Karpas-422 (cell line): ENCODE measurements around the gene INTS14. TPM values are rescaled to one million over a fixed set of nuclear protein-coding genes. Genes with fewer than 3 reads are reported as not detected.

Experiments
- DNase-seq: peaks from one replicate; pipeline ENCODE4 v3.0.0-alpha.2; 2015
- H2AFZ ChIP-seq: fragments of 200-600 bp; sonication (generic); 2 replicates; pipeline ENCODE4 v1.6.1; 2014; ENCODE audit warnings: antibody characterized with exemption, low read length, mixed read lengths
- H3K27ac ChIP-seq: fragments of 200-600 bp; sonication (generic); 2 replicates; pipeline ENCODE4 v1.5.1; 2014; ENCODE audit warnings: mild to moderate bottlenecking, low read length, moderate library complexity
- H3K27me3 ChIP-seq: fragments of 200-600 bp; sonication (generic); 2 replicates; pipeline ENCODE4 v1.6.1; 2014; ENCODE audit warnings: low read length, mixed read lengths
- H3K36me3 ChIP-seq: fragments of 200-600 bp; sonication (generic); 2 replicates; pipeline ENCODE4 v1.6.1; 2014; ENCODE audit warnings: low read length, mixed read lengths; ENCODE audit not compliant: insufficient read depth
- H3K4me1 ChIP-seq: fragments of 200-600 bp; sonication (generic); 2 replicates; pipeline ENCODE4 v1.6.1; 2014; ENCODE audit warnings: mild to moderate bottlenecking, low read length, mixed read lengths
- H3K4me2 ChIP-seq: fragments of 200-600 bp; sonication (generic); 2 replicates; pipeline ENCODE4 v1.6.1; 2014; ENCODE audit warnings: low read length, low read depth, mild to moderate bottlenecking; ENCODE audit not compliant: poor library complexity, severe bottlenecking
- H3K4me3 ChIP-seq: fragments of 200-600 bp; sonication (generic); 2 replicates; pipeline ENCODE4 v1.5.1; 2014; ENCODE audit warnings: mild to moderate bottlenecking, antibody characterized with exemption, low read length, mixed read lengths
- H3K79me2 ChIP-seq: fragments of 200-600 bp; sonication (generic); 2 replicates; pipeline ENCODE4 v1.6.1; 2014; ENCODE audit warnings: mild to moderate bottlenecking, low read length, mixed read lengths
- H3K9ac ChIP-seq: fragments of 200-600 bp; sonication (generic); 2 replicates; pipeline ENCODE4 v1.6.0; 2014; ENCODE audit warnings: low read length
- H3K9me2 ChIP-seq: fragments of 200-600 bp; sonication (generic), shearing (Covaris generic); replicated peaks from 2 replicates; pipeline ENCODE4 v1.6.0; 2014; ENCODE audit warnings: mild to moderate bottlenecking, low read length, moderate library complexity; ENCODE audit not compliant: insufficient read depth
- H3K9me3 ChIP-seq: fragments of 300-700, 200-600 bp; sonication (generic); 2 replicates; pipeline ENCODE4 v1.6.1; 2014; ENCODE audit warnings: low read length, mixed read lengths
- H4K20me1 ChIP-seq: fragments of 200-600 bp; sonication (generic); 2 replicates; pipeline ENCODE4 v1.6.1; 2014; ENCODE audit warnings: mild to moderate bottlenecking, antibody characterized with exemption, low read length, low read depth; ENCODE audit not compliant: insufficient read depth
- total RNA-seq: library from RNA; depleted of rRNA; stranded (reverse); fragments of >200 nt; shearing (Covaris generic); gene quantifications from 2 replicates; pipeline ENCODE4 v1.2.3, GENCODE V29; 2014; ENCODE audit warnings: low replicate concordance

The INTS14 gene
- total RNA-seq, 1 experiment from 2014 or later: 62.9 TPM

DNA sequence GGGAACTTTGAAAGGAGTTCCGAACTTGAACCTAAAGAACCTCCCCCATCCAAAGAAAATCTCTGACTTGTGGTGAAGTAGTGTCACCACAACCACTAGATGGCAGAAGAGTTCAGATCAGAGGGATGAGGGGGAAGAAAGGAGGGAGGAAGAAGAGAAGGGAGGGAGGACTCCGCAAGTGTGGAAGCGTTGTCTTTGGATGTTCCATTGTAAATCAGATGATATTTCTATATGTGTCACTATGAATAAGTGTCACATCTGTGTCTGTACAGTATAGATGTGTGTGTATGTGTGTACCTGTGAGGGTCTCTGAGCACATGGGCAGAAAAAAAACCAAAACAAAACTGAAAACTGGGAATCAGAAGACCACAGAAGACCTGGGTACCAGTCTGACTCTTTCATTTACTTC lies 27.8 kb upstream of the INTS14 start:
- Histone ChIP-seq H3K4me2 (no peak overlapping the region), H3K27ac (no peak overlapping the region), H3K79me2 (no peaks in the 10 kb centered on the region), H3K36me3 (no peaks in the 10 kb centered on the region), H3K4me1 (peaks cover 25% of the 10 kb centered on the region), H3K9me2 (no peaks in the 10 kb centered on the region), H2AFZ (no peak overlapping the region), H3K9me3 (no peaks in the 10 kb centered on the region), H3K4me3 (no peak overlapping the region), H4K20me1 (no peaks in the 10 kb centered on the region), H3K27me3 (no peaks in the 10 kb centered on the region), H3K9ac (no peak overlapping the region)
- peak; percentile 89 for DNase-seq

- peaks cover 22% of the 10 kb centered on the region for H3K4me1 ChIP-seq
- H3K79me2 ChIP-seq: no peaks in the 10 kb centered on the region
- no peaks in the 10 kb centered on the region for H4K20me1 ChIP-seq
- no peak overlapping the region for H3K4me2 ChIP-seq
- H2AFZ ChIP-seq: no peak overlapping the region
- no peaks in the 10 kb centered on the region for H3K9me2 ChIP-seq
- DNase-seq: no peak
- no peak overlapping the region for H3K9ac ChIP-seq
- H3K4me3 ChIP-seq: no peak overlapping the region
- H3K27ac ChIP-seq: no peak overlapping the region
- no peaks in the 10 kb centered on the region for H3K27me3 ChIP-seq
- H3K36me3 ChIP-seq: no peaks in the 10 kb centered on the region
- H3K9me3 ChIP-seq: no peaks in the 10 kb centered on the region
Measured at GRCh38 chr15:65638109-65638508, 27.2 kb upstream of the INTS14 start.

- Histone ChIP-seq H3K79me2 (no peaks in the 10 kb centered on the region), H3K4me3 (no peak overlapping the region), H3K36me3 (no peaks in the 10 kb centered on the region), H3K9ac (no peak overlapping the region), H3K4me1 (peaks cover 12% of the 10 kb centered on the region), H3K9me2 (no peaks in the 10 kb centered on the region), H3K9me3 (no peaks in the 10 kb centered on the region), H2AFZ (no peak overlapping the region), H3K27ac (no peak overlapping the region), H3K27me3 (no peaks in the 10 kb centered on the region), H3K4me2 (no peak overlapping the region), H4K20me1 (no peaks in the 10 kb centered on the region)
- DNase-seq: no peak
Measured at GRCh38 chr15:65634356-65634755, 23.4 kb upstream of the INTS14 start.

DNA sequence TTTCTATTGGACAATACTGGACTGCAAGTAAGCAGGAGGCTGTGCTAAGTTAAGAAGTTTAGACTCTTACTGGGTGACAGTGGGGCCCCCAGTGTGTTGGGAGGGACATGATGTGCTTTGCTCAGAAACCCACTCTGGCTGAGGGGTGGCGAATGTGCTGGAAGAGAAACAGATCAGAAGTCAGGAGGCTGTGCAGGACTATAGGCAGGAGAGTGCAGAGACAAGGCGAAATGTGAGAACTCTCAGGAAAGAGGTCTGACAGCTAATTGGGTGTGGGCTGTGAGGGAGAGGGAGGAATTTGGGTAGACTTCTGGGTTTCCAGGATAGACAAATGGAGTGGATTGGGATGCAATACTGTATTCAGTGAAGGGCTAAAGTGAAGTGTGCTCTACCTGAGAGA lies 22.8 kb upstream of the INTS14 start:
- no peaks in the 10 kb centered on the region for H4K20me1 ChIP-seq
- H3K4me1 ChIP-seq: peaks cover 9% of the 10 kb centered on the region
- H3K36me3 ChIP-seq: no peaks in the 10 kb centered on the region
- no peaks in the 10 kb centered on the region for H3K79me2 ChIP-seq
- H3K4me3 ChIP-seq: no peak overlapping the region
- H3K4me2 ChIP-seq: no peak overlapping the region
- no peaks in the 10 kb centered on the region for H3K9me3 ChIP-seq
- no peak for DNase-seq
- H3K27me3 ChIP-seq: no peaks in the 10 kb centered on the region
- no peaks in the 10 kb centered on the region for H3K9me2 ChIP-seq
- no peak overlapping the region for H3K9ac ChIP-seq
- H2AFZ ChIP-seq: no peak overlapping the region
- H3K27ac ChIP-seq: no peak overlapping the region

- Histone ChIP-seq H3K27ac (no peak overlapping the region), H3K36me3 (no peaks in the 10 kb centered on the region), H3K4me1 (peaks cover 6% of the 10 kb centered on the region), H4K20me1 (no peaks in the 10 kb centered on the region), H2AFZ (no peak overlapping the region), H3K4me3 (no peak overlapping the region), H3K9ac (no peak overlapping the region), H3K9me2 (no peaks in the 10 kb centered on the region), H3K79me2 (no peaks in the 10 kb centered on the region), H3K27me3 (no peaks in the 10 kb centered on the region), H3K9me3 (no peaks in the 10 kb centered on the region), H3K4me2 (no peak overlapping the region)
- no peak for DNase-seq
Measured at GRCh38 chr15:65632780-65633375, 21.9 kb upstream of the INTS14 start.

- Histone ChIP-seq H3K4me2 (no peak overlapping the region), H3K9me2 (no peaks in the 10 kb centered on the region), H3K27me3 (no peaks in the 10 kb centered on the region), H3K36me3 (no peaks in the 10 kb centered on the region), H3K4me1 (peaks cover 16% of the 10 kb centered on the region), H2AFZ (no peak overlapping the region), H3K79me2 (no peaks in the 10 kb centered on the region), H3K9me3 (no peaks in the 10 kb centered on the region), H3K4me3 (no peak overlapping the region), H4K20me1 (no peaks in the 10 kb centered on the region), H3K9ac (no peak overlapping the region), H3K27ac (no peak overlapping the region)
- DNase-seq: no peak
Measured at GRCh38 chr15:65631503-65631902, 20.6 kb upstream of the INTS14 start.

- H3K27ac ChIP-seq: no peak overlapping the region
- H3K27me3 ChIP-seq: no peaks in the 10 kb centered on the region
- H3K9ac ChIP-seq: no peak overlapping the region
- no peak overlapping the region for H2AFZ ChIP-seq
- H3K4me2 ChIP-seq: no peak overlapping the region
- H3K4me1 ChIP-seq: peaks cover 17% of the 10 kb centered on the region
- DNase-seq: no peak
- no peaks in the 10 kb centered on the region for H3K36me3 ChIP-seq
- no peaks in the 10 kb centered on the region for H3K9me2 ChIP-seq
- H3K9me3 ChIP-seq: no peaks in the 10 kb centered on the region
- H4K20me1 ChIP-seq: no peaks in the 10 kb centered on the region
- H3K79me2 ChIP-seq: no peaks in the 10 kb centered on the region
- H3K4me3 ChIP-seq: no peak overlapping the region
Measured at GRCh38 chr15:65630760-65631159, 19.8 kb upstream of the INTS14 start.

GRCh38 chr15:65629548-65629947 lies 18.6 kb upstream of the INTS14 start:
- no peak overlapping the region for H3K4me2 ChIP-seq
- no peaks in the 10 kb centered on the region for H3K9me2 ChIP-seq
- H3K4me1 ChIP-seq: peaks cover 17% of the 10 kb centered on the region
- H2AFZ ChIP-seq: no peak overlapping the region
- H3K27ac ChIP-seq: no peak overlapping the region
- no peaks in the 10 kb centered on the region for H4K20me1 ChIP-seq
- no peak overlapping the region for H3K4me3 ChIP-seq
- no peaks in the 10 kb centered on the region for H3K36me3 ChIP-seq
- DNase-seq: no peak
- H3K9me3 ChIP-seq: no peaks in the 10 kb centered on the region
- H3K9ac ChIP-seq: no peak overlapping the region
- no peaks in the 10 kb centered on the region for H3K79me2 ChIP-seq
- H3K27me3 ChIP-seq: no peaks in the 10 kb centered on the region

DNA sequence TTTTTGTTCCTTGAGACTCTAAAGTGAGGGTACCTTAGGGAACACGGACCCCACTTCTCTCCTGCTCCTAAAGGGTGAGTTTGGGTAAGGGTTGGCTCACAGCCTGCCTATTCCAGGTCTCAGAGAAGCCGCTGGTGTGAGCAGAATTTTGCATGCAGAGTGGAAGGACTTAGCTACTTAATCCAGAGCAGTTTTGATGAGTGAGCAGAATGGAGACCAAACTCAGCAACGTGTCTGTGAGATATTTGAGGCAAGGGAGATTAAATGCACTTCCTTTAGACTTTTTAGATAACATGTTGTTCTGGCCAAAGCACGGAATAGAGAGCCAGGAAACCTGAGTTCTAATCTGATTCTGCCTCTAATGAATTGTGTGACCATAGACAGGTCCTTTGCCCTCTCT lies 15.9 kb upstream of the INTS14 start:
- H3K79me2 ChIP-seq: no peaks in the 10 kb centered on the region
- H2AFZ ChIP-seq: no peak overlapping the region
- H4K20me1 ChIP-seq: no peaks in the 10 kb centered on the region
- DNase-seq: no peak
- H3K9me3 ChIP-seq: no peaks in the 10 kb centered on the region
- no peaks in the 10 kb centered on the region for H3K9me2 ChIP-seq
- no peaks in the 10 kb centered on the region for H3K27me3 ChIP-seq
- H3K9ac ChIP-seq: no peak overlapping the region
- H3K4me1 ChIP-seq: peaks cover 12% of the 10 kb centered on the region
- no peak overlapping the region for H3K4me2 ChIP-seq
- 0 out of 2 replicates have a peak overlapping the region, but pooled peaks have one; percentile 33 for H3K27ac ChIP-seq
- H3K4me3 ChIP-seq: no peak overlapping the region
- no peaks in the 10 kb centered on the region for H3K36me3 ChIP-seq
